Stimulated activated naive CD8-positive, alpha-beta T cell treated with anti-CD3 and anti-CD28 coated beads, Interleukin-15, amount 100 ng/mL, for 72 hours (primary cell): ENCODE results near the gene CLEC17A.
"Not testable (repeated sequence)": the region's sequence is repeated elsewhere in the genome, so short reads cannot be mapped to it uniquely, and the experiment has no call there.

ENCODE experiments used
- ATAC-seq: fragments of 150-1000 bp; cut with Tn5 transposase; 2 replicates; pipeline ENCODE4 v1.10.0; 2021; ENCODE audit warnings: mild to moderate bottlenecking, moderate library complexity
- DNase-seq, 2 donors: peaks; one replicate each; pipeline ENCODE4 v3.0.0; 2021 to 2022
- H3K27ac Mint-ChIP-seq, 2 donors: one replicate each; pipeline ENCODE4 v1.8.0; 2022; ENCODE audit warnings: mild to moderate bottlenecking in 2 of 2, mixed read lengths in 2 of 2, moderate library complexity in 2 of 2
- H3K27me3 Mint-ChIP-seq: one replicate; pipeline ENCODE4 v1.8.0; 2022; ENCODE audit warnings: mixed read lengths
- H3K4me1 Mint-ChIP-seq: one replicate; pipeline ENCODE4 v1.8.0; 2022; ENCODE audit warnings: mild to moderate bottlenecking, mixed read lengths
- H3K4me3 Mint-ChIP-seq, 2 donors: one replicate each; pipeline ENCODE4 v1.8.0; 2022; ENCODE audit warnings: mild to moderate bottlenecking in 2 of 2, mixed read lengths in 2 of 2, moderate library complexity in 1 of 2
- H3K9me3 Mint-ChIP-seq, 2 donors: one replicate each; pipeline ENCODE4 v1.8.0; 2022; ENCODE audit warnings: mixed read lengths in 2 of 2

Gene CLEC17A

DNA sequence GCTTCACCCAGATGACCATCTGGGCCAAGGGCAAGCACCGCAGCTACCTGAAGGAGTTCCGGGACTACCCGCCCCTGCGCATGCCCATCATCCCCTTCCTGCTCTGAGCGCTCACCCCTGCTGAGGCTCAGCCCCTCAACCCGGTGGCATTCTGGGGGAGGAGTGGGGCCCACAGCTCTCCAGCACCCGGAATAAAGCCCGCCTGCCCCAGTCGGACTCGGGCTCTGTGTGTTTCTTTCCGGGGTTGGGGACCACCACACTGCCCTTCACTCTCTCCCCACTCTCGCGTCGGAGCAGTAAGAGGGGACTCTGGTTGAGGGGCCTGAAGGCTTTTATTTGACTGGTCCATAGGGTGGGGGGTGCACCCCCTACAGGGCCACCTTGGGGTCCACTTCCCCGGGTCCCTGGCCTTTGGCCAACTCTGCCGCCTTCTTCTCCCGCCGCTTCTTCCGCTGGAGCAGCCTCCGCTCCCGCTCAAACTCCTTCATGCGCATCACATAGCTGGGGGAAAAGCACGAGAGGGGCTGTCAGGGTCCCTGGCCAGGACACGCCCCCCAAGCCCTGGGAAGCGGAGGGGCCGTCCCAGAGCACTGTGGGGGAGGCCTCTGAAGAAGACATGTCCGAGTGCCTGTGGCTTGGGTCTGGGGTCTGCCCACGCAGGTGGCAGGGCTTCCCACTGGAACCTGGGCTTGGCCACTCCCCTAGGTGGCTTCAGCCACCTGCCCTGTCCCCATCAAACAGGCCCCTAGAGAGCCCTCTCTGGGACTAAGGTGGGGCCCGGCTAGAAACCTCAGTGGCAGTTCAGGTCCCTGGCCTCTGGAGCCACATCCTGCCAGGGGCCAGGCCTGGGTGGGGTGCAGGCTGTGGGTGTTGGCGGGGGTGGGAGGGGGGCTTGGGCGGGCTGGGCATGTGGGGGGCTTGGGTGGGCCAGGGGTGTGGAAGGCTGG lies 16.8 kb upstream of the CLEC17A start:
- Mint-ChIP-seq H3K27me3 (no peaks in the 10 kb centered on the region), H3K27ac (no peak overlapping the region), H3K4me1 (peaks cover 88% of the 10 kb centered on the region), H3K9me3 (no peaks in the 10 kb centered on the region), H3K4me3 (no peak overlapping the region)
- DNase-seq (no peak), ATAC-seq (no peak)

DNA sequence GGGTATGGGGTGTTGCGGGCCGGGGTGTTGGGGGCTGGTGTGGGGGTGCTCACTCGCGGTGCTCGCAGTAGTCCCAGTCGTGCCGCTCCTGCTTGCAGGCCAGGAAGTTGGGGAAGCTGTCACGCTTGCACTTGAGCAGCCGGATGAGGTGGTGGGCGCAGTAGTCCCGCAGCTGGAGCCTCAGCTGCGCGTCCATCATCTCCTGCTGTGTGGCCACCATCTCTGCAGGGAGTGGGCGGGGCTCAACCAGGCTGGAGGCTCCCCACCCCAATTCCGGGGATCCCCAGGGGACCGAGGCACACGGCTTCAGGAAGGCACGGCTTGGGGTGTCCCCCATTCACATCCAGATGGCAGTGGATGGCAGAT lies 16.2 kb upstream of the CLEC17A start:
- H3K9me3 Mint-ChIP-seq = no peaks in the 10 kb centered on the region
- no peak overlapping the region for H3K4me3 Mint-ChIP-seq
- no peak for ATAC-seq
- no peak overlapping the region for H3K27ac Mint-ChIP-seq
- no peaks in the 10 kb centered on the region for H3K27me3 Mint-ChIP-seq
- peaks cover 88% of the 10 kb centered on the region for H3K4me1 Mint-ChIP-seq
- DNase-seq = no peak

DNA sequence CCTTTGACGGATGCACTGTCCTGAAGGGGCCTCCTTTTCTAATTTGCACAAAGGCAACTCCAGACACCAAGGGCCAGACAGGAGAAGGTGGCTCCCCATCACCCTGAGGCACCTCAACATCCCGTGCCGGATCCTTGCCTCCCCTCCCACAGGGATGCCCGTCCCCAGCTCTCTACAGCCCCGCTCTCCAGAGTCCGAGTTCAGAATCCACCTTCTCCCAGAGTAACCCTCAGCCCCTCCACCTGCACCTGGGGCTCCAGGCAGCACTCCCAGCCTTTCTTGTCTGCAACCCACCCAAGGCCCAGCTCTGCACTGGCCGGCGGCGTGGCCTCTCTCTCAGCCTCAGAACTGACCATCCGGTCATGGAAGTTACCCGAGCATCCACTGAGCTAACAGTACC lies 15.8 kb upstream of the CLEC17A start:
- no peaks in the 10 kb centered on the region for H3K9me3 Mint-ChIP-seq
- no peaks in the 10 kb centered on the region for H3K27me3 Mint-ChIP-seq
- no peak for DNase-seq
- no peak overlapping the region for H3K4me3 Mint-ChIP-seq
- H3K4me1 Mint-ChIP-seq = peaks cover 85% of the 10 kb centered on the region
- no peak for ATAC-seq
- no peak overlapping the region for H3K27ac Mint-ChIP-seq

DNA sequence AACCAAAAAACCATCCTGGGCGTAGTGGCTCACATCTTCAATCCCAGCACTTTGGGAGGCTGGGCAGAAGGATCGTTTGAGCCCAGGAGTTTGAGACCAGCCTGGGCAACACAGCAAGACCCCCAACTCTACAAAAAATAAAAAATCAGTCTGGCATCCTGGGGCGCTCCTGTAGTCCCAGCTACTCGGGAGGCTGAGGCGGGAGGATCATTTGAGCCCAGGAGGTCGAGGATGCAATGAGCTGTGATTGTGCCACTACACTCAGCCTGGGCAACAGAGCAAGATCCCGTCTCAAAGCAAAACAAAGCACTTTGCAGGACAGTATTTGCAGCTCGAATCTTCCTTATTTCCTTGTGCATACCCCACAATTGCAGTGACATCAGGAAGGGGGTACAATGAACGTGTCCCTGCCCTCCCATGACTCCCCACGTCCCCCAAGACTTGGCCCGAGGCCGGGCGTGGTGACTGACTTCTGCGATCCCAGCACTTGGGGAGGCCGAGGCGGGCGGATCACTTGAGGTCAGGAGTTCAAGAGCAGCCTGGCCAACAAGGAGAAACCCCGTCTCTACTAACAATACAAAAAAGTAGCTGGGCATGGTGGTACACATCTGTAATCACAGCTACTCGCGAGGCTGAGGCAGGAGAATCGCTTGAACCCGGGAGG lies 11.9 kb upstream of the CLEC17A start:
- ATAC-seq (no peak), DNase-seq (no peak)
- no peaks in the 10 kb centered on the region for H3K9me3 Mint-ChIP-seq
- no peaks in the 10 kb centered on the region for H3K27me3 Mint-ChIP-seq
- peaks cover 65% of the 10 kb centered on the region for H3K4me1 Mint-ChIP-seq
- peak overlapping the region in 1 of 2 donors; percentile 64 for H3K27ac Mint-ChIP-seq
- H3K4me3 Mint-ChIP-seq = peak overlapping the region; percentile 98 to 99

DNA sequence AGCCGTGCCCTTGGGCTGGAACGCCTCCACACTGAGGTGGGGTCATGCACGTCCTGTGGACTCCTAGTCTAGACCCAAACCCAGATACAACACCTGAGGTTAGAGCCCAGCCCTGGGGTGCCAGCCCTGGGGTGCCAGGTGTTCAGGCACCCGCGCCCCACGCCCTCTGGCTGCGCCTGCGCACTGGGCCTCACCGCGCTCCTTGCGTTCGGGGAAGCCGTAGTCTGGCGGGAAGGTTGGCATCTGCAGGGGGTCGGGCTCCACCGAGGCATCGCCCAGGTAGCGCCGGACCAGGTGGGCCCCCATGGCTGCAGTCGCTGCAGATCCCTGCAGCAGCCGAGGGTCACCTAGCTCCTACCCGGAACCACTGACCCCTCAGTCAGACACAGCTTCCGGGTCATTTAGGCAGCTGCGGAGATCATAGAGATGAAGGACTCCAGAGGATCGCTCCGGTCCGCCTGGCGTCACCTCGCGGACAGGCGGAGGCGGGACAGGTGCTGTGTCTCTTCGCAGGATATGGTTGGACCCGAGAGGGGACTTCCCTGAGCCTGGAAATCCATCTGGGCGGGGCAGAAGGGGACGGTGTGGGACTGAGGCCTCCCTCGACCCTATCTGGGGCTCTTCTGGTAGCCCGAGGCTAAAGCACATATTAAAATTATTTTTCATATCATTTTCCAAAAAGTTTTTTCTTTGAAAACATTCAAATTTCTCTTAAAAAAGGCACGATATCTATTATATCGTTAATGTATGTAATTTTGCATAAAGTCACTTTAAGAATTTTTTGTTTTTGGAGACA lies 11.0 kb upstream of the CLEC17A start, which contains the start of gene NDUFB7:
NDUFB7 (minus strand) TSS at position 372 of the 796 bp plus-strand sequence; CDS start at position 306, 66 bp downstream.
- DNase-seq = peak; percentile 90 to 95
- ATAC-seq = peak; percentile 98
- H3K4me3 Mint-ChIP-seq = peak within 1 kb of the TSS; percentile 98 to 99
- peak within 1 kb of the TSS; percentile 82 to 94 for H3K27ac Mint-ChIP-seq
- peaks cover 58% of the 10 kb centered on the region for H3K4me1 Mint-ChIP-seq
- H3K27me3 Mint-ChIP-seq = no peaks in the 10 kb centered on the region
- H3K9me3 Mint-ChIP-seq = no peaks in the 10 kb centered on the region

DNA sequence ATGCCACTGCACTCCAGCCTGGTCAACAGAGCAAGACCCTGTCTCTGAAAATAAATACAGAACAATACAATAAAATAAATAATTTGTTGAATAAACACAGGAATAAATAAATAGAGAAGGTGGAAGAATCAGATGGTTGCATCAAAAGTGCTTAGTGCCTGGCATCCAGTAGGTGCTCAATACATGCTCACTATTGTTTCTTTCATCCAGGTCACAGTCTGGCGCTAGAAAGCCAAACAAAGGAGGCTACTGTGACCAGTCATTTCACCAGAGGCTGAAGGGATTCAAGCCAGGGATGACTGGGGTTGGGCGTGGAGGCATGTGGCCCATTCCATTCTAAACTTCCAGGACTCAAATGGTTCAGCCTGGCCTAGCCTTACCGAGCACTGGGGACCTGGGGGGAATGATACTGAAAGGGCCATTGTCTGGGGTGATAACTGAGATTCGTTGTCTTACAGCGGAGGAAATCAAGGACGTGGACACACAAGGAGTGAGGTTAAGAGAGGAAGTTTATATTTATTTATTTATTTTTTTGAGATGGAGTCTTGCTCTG lies 7.4 kb upstream of the CLEC17A start:
- DNase-seq = no peak
- no peak for ATAC-seq
- Mint-ChIP-seq H3K9me3 (no peaks in the 10 kb centered on the region), H3K4me1 (peaks cover 29% of the 10 kb centered on the region), H3K27ac (no peak overlapping the region), H3K4me3 (no peak overlapping the region), H3K27me3 (no peaks in the 10 kb centered on the region)

DNA sequence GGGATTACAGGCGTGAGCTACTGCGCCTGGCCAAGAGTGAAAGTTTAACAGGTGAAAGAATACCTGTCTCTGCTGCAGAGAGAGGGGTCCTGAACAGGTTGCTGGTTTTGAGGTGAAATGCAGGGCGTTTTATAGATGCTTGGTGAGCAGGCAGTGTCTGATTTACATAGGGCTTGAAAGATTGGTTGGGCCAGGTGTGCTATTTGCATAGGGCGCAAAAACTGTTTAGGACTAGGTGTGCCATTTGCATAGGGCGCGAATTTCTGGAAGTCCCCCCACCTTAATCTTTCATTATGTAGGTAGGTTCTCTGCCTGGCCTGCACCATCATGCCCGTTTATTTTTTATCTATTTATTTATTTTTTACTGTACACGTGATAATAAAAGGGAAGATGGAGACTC lies 6.5 kb upstream of the CLEC17A start:
- H3K4me1 Mint-ChIP-seq = peaks cover 26% of the 10 kb centered on the region
- H3K4me3 Mint-ChIP-seq = no peak overlapping the region
- H3K9me3 Mint-ChIP-seq = no peaks in the 10 kb centered on the region
- no peak overlapping the region for H3K27ac Mint-ChIP-seq
- DNase-seq (no peak), ATAC-seq (no peak)
- H3K27me3 Mint-ChIP-seq = no peaks in the 10 kb centered on the region

DNA sequence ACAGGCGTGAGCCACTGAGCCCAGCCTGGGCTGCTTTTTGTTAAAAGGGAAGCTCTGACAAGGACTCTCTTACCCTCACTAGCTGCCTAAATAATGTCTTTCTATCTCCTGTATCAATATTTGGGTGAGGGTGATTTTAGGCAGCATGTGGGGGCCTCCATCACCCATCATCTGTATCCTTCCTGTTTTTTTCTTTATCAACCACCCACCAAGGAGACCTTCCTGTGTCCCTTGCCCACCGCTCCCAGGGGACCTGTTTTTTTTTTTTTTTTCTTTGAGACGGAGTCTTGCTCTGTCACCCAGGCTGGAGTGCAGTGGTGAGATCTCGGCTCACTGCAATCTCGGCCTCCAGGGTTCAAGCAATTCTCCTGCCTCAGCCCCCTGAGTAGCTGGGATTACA lies 5.6 kb upstream of the CLEC17A start:
- ATAC-seq = no peak
- Mint-ChIP-seq H3K4me1 (peaks cover 21% of the 10 kb centered on the region), H3K4me3 (no peak overlapping the region), H3K27me3 (no peaks in the 10 kb centered on the region), H3K27ac (no peak overlapping the region), H3K9me3 (no peaks in the 10 kb centered on the region)
- no peak for DNase-seq

DNA sequence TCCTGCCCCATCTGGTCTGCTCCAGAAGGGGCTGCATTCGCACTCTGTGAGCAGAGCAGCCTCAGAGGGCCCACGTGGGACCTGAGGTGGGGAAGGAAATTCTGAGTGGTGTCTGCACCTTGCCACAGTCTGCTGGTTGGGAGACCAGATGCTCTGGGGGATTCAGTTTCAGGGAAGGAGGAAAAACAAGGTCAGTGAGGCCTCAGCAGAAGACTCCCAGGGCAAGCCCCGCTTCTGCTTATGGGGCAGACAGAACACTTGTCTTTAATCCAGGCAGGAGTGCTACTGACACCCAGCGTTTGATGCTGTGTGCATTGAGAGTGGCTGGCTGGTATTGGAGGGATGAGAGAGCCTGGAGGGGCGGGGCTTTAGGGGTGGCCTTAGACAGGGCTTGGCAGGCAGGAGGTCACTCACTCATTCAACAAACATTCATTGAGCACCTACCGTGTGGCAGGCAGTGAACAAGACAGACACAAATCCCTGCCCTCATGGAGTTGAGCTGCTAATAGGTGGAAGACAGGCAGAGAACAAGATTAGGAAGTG lies 4.9 kb upstream of the CLEC17A start:
- H3K4me3 Mint-ChIP-seq = peak overlapping the region in 1 of 2 donors; percentile 2
- no peaks in the 10 kb centered on the region for H3K9me3 Mint-ChIP-seq
- DNase-seq (no peak), ATAC-seq (peak; percentile 21)
- H3K27me3 Mint-ChIP-seq = no peaks in the 10 kb centered on the region
- peaks cover 21% of the 10 kb centered on the region for H3K4me1 Mint-ChIP-seq
- peak overlapping the region in 1 of 2 donors; percentile 79 for H3K27ac Mint-ChIP-seq

DNA sequence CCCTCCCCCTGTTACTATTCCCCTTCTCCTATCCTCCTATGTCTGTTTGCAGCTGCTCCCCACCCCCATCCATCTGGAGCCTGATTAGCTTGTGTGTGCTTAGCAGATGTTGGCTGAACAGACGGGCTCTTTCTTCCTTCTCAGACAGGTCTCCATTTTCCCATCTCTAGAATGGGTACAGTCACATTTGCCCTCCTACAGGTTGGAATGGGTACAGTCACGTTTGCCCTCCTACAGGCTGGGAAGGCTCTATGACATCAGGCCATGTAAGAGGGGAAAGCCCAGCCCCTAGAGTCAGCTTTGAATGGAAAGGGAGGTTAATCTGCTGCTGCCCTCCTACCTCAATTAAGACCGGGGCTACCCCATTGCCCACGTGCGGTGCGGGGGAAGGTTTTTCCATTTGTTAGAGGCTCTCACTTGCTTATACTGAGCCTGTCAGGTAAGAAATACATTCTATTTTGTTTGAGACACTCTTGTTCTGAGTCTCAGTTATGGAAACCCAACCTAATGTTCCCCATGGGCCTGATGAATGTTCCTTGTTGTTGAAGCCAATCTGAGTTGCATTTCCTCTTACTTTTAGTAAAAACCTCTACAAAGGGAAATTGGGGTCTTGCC lies 2.2 kb upstream of the CLEC17A start:
- H3K4me1 Mint-ChIP-seq = peaks cover 13% of the 10 kb centered on the region
- H3K4me3 Mint-ChIP-seq = no peak overlapping the region
- peak overlapping the region; percentile 3 to 59 for H3K27ac Mint-ChIP-seq
- peaks cover 10% of the 10 kb centered on the region for H3K27me3 Mint-ChIP-seq
- DNase-seq = peak in 1 of 2 donors; percentile 59
- H3K9me3 Mint-ChIP-seq = no peaks in the 10 kb centered on the region
- peak; percentile 12 for ATAC-seq

DNA sequence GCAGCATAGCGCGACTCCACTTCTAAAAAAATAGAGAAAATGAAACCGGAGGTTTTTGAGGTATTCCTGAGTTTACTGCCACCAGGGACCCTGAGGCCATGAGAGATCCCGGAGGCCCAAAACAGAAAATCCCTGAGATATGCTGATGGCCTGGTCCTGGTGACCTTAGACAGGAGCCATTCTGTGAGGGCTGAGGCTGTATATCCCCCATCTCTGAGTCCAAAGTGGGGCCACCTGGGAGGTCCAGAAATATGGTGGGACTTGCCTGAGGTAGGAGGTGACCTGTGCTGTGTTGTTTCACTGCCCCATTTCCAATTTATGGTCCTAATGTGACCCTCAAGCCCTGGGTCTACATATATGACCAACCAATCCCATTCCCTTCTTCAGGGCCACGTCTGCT lies 1.5 kb downstream of the CLEC17A start:
- not testable (repeated sequence) for H3K9me3 Mint-ChIP-seq, DNase-seq, ATAC-seq, H3K4me1 Mint-ChIP-seq, H3K4me3 Mint-ChIP-seq, H3K27ac Mint-ChIP-seq
- H3K27me3 Mint-ChIP-seq = peaks cover 21% of the 10 kb centered on the region

DNA sequence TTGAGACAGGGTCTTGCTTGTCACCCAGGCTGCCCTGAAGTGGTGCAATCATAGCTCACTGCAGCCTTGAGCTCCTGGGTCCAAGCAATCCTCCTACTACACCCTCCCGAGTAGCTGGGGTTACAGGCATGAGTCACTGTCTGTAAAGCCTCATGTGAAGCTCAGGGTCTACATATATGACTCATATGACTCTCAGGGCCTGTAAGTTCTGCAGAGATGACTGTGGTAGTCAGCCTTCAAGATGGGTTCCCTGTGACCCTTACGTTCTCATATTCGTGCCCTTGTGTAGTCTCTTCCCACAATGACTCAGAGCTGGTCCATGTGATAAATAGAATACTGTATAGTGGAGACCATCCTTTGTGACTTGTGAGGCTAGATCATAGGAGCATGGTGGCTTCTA lies 2.3 kb downstream of the CLEC17A start:
- DNase-seq = peak; percentile 59 to 82
- H3K4me1 Mint-ChIP-seq, H3K9me3 Mint-ChIP-seq: not testable (repeated sequence)
- peaks cover 21% of the 10 kb centered on the region for H3K27me3 Mint-ChIP-seq
- ATAC-seq = peak; percentile 97
- peak overlapping the region in 1 of 2 donors; percentile 4 for H3K4me3 Mint-ChIP-seq
- peak overlapping the region in 1 of 2 donors; percentile 82 for H3K27ac Mint-ChIP-seq

DNA sequence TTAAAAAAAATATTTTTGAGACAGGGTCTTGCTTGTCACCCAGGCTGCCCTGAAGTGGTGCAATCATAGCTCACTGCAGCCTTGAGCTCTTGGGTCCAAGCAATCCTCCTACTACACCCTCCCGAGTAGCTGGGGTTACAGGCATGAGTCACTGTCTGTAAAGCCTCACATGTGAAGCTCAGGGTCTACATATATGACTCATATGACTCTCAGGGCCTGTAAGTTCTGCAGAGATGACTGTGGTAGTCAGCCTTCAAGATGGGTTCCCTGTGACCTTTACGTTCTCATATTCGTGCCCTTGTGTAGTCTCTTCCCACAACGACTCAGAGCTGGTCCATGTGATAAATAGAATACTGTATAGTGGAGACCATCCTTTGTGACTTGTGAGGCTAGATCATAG lies 6.5 kb downstream of the CLEC17A start:
- peak; percentile 39 to 66 for DNase-seq
- H3K4me1 Mint-ChIP-seq, H3K4me3 Mint-ChIP-seq: not testable (repeated sequence)

DNA sequence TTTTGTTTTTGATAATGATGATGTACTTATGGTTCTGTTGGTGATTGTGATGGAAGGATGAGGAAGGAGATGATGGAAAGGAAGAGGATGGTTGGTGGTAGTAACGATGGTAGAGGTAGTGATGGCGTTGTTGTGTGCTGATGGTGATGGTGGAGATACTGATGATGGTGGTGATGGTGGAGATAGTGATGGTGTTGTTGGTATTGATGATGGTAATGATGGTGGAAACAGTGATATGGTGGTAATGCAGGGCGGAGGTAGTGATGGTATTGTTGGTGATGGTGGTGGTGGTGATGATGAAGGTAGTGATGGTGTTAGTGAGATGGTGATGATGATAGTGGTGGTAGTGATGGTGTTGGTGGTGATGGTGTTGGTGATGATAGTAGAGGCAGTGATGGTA lies 12.7 kb downstream of the CLEC17A start:
- peaks cover 9 to 11% of the 10 kb centered on the region in 2 donors for H3K9me3 Mint-ChIP-seq
- H3K4me1 Mint-ChIP-seq = no peaks in the 10 kb centered on the region
- no peak overlapping the region for H3K4me3 Mint-ChIP-seq
- DNase-seq (no peak), ATAC-seq (no peak)
- no peak overlapping the region for H3K27ac Mint-ChIP-seq
- peaks cover 14% of the 10 kb centered on the region for H3K27me3 Mint-ChIP-seq

More for the DNA sequence above, 6.5 kb downstream of the CLEC17A start:
- not testable (repeated sequence) for H3K27ac Mint-ChIP-seq, H3K9me3 Mint-ChIP-seq
- peaks cover 23% of the 10 kb centered on the region for H3K27me3 Mint-ChIP-seq
- peak; percentile 77 for ATAC-seq
